Activated CD8-positive, alpha-beta memory T cell treated with anti-CD3 and anti-CD28 coated beads for 4 hours (primary cell): Measurements from ENCODE around the gene KCNK16.

Experiments
- DNase-seq, 2 donors: peaks; one replicate each; pipeline ENCODE4 v3.0.0-alpha.2; 2020; ENCODE audit warnings: low read depth in 2 of 2

KCNK16 gene

GRCh38 chr6:39341937-39342336 is 19.4 kb upstream of the KCNK16 start:
- DNase-seq = no peak

- no peak for DNase-seq
These were observed 18.9 kb upstream of the KCNK16 start for GRCh38 chr6:39341352-39341751.

- DNase-seq = no peak
These were observed 17.5 kb upstream of the KCNK16 start for GRCh38 chr6:39339868-39340550.

GRCh38 chr6:39339096-39339867 is 16.8 kb upstream of the KCNK16 start:
- no peak for DNase-seq

- DNase-seq = no peak
These were observed 15.9 kb upstream of the KCNK16 start for GRCh38 chr6:39338397-39338796.

GRCh38 chr6:39335780-39336545 is 13.5 kb upstream of the KCNK16 start:
- DNase-seq = no peak

- no peak for DNase-seq
These were observed 11.3 kb upstream of the KCNK16 start for GRCh38 chr6:39333644-39334438.

GRCh38 chr6:39330476-39330875 is 8.0 kb upstream of the KCNK16 start:
- no peak for DNase-seq

GRCh38 chr6:39330057-39330456 is 7.6 kb upstream of the KCNK16 start:
- DNase-seq = no peak

- DNase-seq = no peak
These were observed 5.6 kb upstream of the KCNK16 start for GRCh38 chr6:39328066-39328465.

GRCh38 chr6:39327507-39327906 is 5.0 kb upstream of the KCNK16 start:
- no peak for DNase-seq

GRCh38 chr6:39321761-39322160 is 741 bp downstream of the KCNK16 start:
- DNase-seq = no peak

- no peak for DNase-seq
These were observed 2.0 kb downstream of the KCNK16 start for GRCh38 chr6:39320363-39320984.

GRCh38 chr6:39319621-39320362 is 2.7 kb downstream of the KCNK16 start:
- no peak for DNase-seq

- DNase-seq = no peak
These were observed 5.2 kb downstream of the KCNK16 start for GRCh38 chr6:39317256-39317655.

- no peak for DNase-seq
These were observed 8.2 kb downstream of the KCNK16 start, which contains the start of gene KCNK17 for GRCh38 chr6:39314273-39314795. Gene KCNK17, minus strand, starts transcription at chr6:39314419. Its CDS starts 99 bp downstream, at chr6:39314320.

- DNase-seq = no peak
These were observed 8.8 kb downstream of the KCNK16 start for GRCh38 chr6:39313526-39314272.

- DNase-seq = no peak
These were observed 9.5 kb downstream of the KCNK16 start for GRCh38 chr6:39312912-39313525.

- DNase-seq = no peak
These were observed 12.0 kb downstream of the KCNK16 start for GRCh38 chr6:39310542-39310941.
